ENCODE data around the gene XPC.
"Not testable (repeated sequence)": the region's sequence is repeated elsewhere in the genome, so short reads cannot be mapped to it uniquely, and the experiment has no call there.

The XPC gene

GRCh38 chr3:14178247-14179113, at the start of gene XPC, which contains the start of gene LSM3:
XPC (minus strand) TSS chr3:14178601; CDS start chr3:14178568, 33 bp downstream.
LSM3 (plus strand) TSS chr3:14178817; CDS start chr3:14178861, 44 bp downstream.
- peak; percentile 90 to 99 for DNase-seq

- DNase-seq: no peak
Observed at GRCh38 chr3:14227856-14228255, 49.5 kb upstream of the XPC start.

GRCh38 chr3:14226351-14226750, 48.0 kb upstream of the XPC start:
- DNase-seq: not testable (repeated sequence)

- peak in 1 of 2 donors; percentile 50 for DNase-seq
Observed at GRCh38 chr3:14225421-14225820, 47.0 kb upstream of the XPC start.

- no peak for DNase-seq
Observed at GRCh38 chr3:14224895-14225294, 46.5 kb upstream of the XPC start.

GRCh38 chr3:14223595-14223994, 45.2 kb upstream of the XPC start:
- DNase-seq: peak in 1 of 2 donors; percentile 18

GRCh38 chr3:14222900-14223594, 44.6 kb upstream of the XPC start:
- no peak for DNase-seq

- DNase-seq: peak in 1 of 2 donors; percentile 57
Observed at GRCh38 chr3:14222457-14222856, 44.1 kb upstream of the XPC start.

GRCh38 chr3:14221902-14222301, 43.5 kb upstream of the XPC start:
- no peak for DNase-seq

GRCh38 chr3:14220933-14221332, 42.5 kb upstream of the XPC start:
- no peak for DNase-seq

- no peak for DNase-seq
Observed at GRCh38 chr3:14218355-14218754, 40.0 kb upstream of the XPC start.

- no peak for DNase-seq
Observed at GRCh38 chr3:14216257-14217048, 38.1 kb upstream of the XPC start.

GRCh38 chr3:14214764-14215163, 36.4 kb upstream of the XPC start:
- no peak for DNase-seq

GRCh38 chr3:14213066-14213774, 34.8 kb upstream of the XPC start:
- no peak for DNase-seq

- no peak for DNase-seq
Observed at GRCh38 chr3:14212032-14212431, 33.6 kb upstream of the XPC start.

- no peak for DNase-seq
Observed at GRCh38 chr3:14211621-14212020, 33.2 kb upstream of the XPC start.

- no peak for DNase-seq
Observed at GRCh38 chr3:14210843-14211594, 32.6 kb upstream of the XPC start.

- DNase-seq: no peak
Observed at GRCh38 chr3:14210290-14210688, 31.9 kb upstream of the XPC start.

GRCh38 chr3:14209581-14210289, 31.3 kb upstream of the XPC start:
- DNase-seq: no peak

- no peak for DNase-seq
Observed at GRCh38 chr3:14208977-14209394, 30.6 kb upstream of the XPC start.

- DNase-seq: no peak
Observed at GRCh38 chr3:14208168-14208567, 29.8 kb upstream of the XPC start.

Measured in bone marrow (tissue), 2 donors.